ENCODE results near the gene FAM135A.

FAM135A gene

GRCh38 chr6:70412252-70413113 lies 825 bp upstream of the FAM135A start:
- no peak for TF ChIP-seq CTCF (IDR thresholded peaks at IDR 0.05; ENCODE audit: low read depth, low read length, missing control alignments)
- H3K4me3 ChIP-seq (replicated peaks; ENCODE audit: low read depth, low read length) = peak overlapping the region; percentile 91
- no peak for DNase-seq (ENCODE audit: extremely low read depth, low read depth)

GRCh38 chr6:70413992-70414494 lies 735 bp downstream of the FAM135A start:
- TF ChIP-seq CTCF (IDR thresholded peaks at IDR 0.05; ENCODE audit: low read depth, low read length, missing control alignments) = no peak
- no peak for DNase-seq (ENCODE audit: extremely low read depth, low read depth)
- peak overlapping the region; percentile 91 for H3K4me3 ChIP-seq (replicated peaks; ENCODE audit: low read depth, low read length)

- peak overlapping the region; percentile 91 for H3K4me3 ChIP-seq (replicated peaks; ENCODE audit: low read depth, low read length)
- no peak for DNase-seq (ENCODE audit: extremely low read depth, low read depth)
- no peak for TF ChIP-seq CTCF (IDR thresholded peaks at IDR 0.05; ENCODE audit: low read depth, low read length, missing control alignments)
Observed at GRCh38 chr6:70414813-70415212, 1.5 kb downstream of the FAM135A start.

GRCh38 chr6:70415247-70415646 lies 1.9 kb downstream of the FAM135A start:
- TF ChIP-seq CTCF (IDR thresholded peaks at IDR 0.05; ENCODE audit: low read depth, low read length, missing control alignments) = no peak
- no peak for DNase-seq (ENCODE audit: extremely low read depth, low read depth)
- H3K4me3 ChIP-seq (replicated peaks; ENCODE audit: low read depth, low read length) = no peak overlapping the region; the same call in 1 of the 2 replicates

- no peak for TF ChIP-seq CTCF (IDR thresholded peaks at IDR 0.05; ENCODE audit: low read depth, low read length, missing control alignments)
- H3K4me3 ChIP-seq (replicated peaks; ENCODE audit: low read depth, low read length) = no peak overlapping the region
- no peak for DNase-seq (ENCODE audit: extremely low read depth, low read depth)
Observed at GRCh38 chr6:70415660-70416059, 2.4 kb downstream of the FAM135A start.

- no peak overlapping the region for H3K4me3 ChIP-seq (replicated peaks; ENCODE audit: low read depth, low read length)
- no peak for DNase-seq (ENCODE audit: extremely low read depth, low read depth)
- TF ChIP-seq CTCF (IDR thresholded peaks at IDR 0.05; ENCODE audit: low read depth, low read length, missing control alignments) = no peak
Observed at GRCh38 chr6:70421509-70421908, 8.2 kb downstream of the FAM135A start.

All from HFF-Myc (cell line).